Osteocyte (in vitro differentiated cells): ENCODE data around the gene NTPCR. TPM values are rescaled to one million over a fixed set of nuclear protein-coding genes. Genes with fewer than 3 reads are reported as not detected.
"Not testable (repeated sequence)": the region's sequence is repeated elsewhere in the genome, so short reads cannot be mapped to it uniquely, and the experiment has no call there.

ENCODE experiments used
- DNase-seq: peaks from one replicate; pipeline ENCODE4 v3.0.0; 2021; ENCODE audit warnings: mixed read lengths; ENCODE audit not compliant: unreplicated experiment; ENCODE audit errors: extremely low spot score
- H3K27ac Mint-ChIP-seq: one replicate; pipeline ENCODE4 v1.8.0; 2021; ENCODE audit warnings: mild to moderate bottlenecking, mixed read lengths; ENCODE audit not compliant: unreplicated experiment
- H3K27me3 Mint-ChIP-seq: one replicate; pipeline ENCODE4 v1.8.0; 2021; ENCODE audit warnings: mixed read lengths; ENCODE audit not compliant: unreplicated experiment
- H3K36me3 Mint-ChIP-seq: one replicate; pipeline ENCODE4 v1.8.0; 2021; ENCODE audit warnings: mixed read lengths; ENCODE audit not compliant: unreplicated experiment
- H3K4me1 Mint-ChIP-seq: one replicate; pipeline ENCODE4 v1.8.0; 2021; ENCODE audit warnings: mixed read lengths; ENCODE audit not compliant: unreplicated experiment
- H3K4me3 Mint-ChIP-seq: one replicate; pipeline ENCODE4 v1.8.0; 2021; ENCODE audit warnings: mild to moderate bottlenecking, moderate library complexity, mixed read lengths; ENCODE audit not compliant: unreplicated experiment
- H3K9me3 Mint-ChIP-seq: one replicate; pipeline ENCODE4 v1.8.0; 2021; ENCODE audit warnings: mixed read lengths; ENCODE audit not compliant: unreplicated experiment
- CTCF ChIP-seq: fragments of 200-600 bp; sonication (generic); IDR thresholded peaks from 2 replicates; pipeline ENCODE4 v1.5.0; 2021; ENCODE audit warnings: antibody characterized with exemption, mild to moderate bottlenecking, moderate library complexity
- total RNA-seq: library from RNA; stranded (reverse); gene quantifications from 2 replicates; pipeline ENCODE4 v1.2.1, GENCODE V29; 2021

Gene NTPCR
- total RNA-seq, 1 donor from 2014 or later = 29.6 TPM

GRCh38 chr1:232909752-232910151, 40.7 kb upstream of the NTPCR start:
- no peak for TF ChIP-seq CTCF
- Mint-ChIP-seq H3K27ac (no peak overlapping the region), H3K4me1 (peaks cover 1% of the 10 kb centered on the region), H3K36me3 (no peaks in the 10 kb centered on the region), H3K9me3 (no peaks in the 10 kb centered on the region), H3K27me3 (peaks cover 48% of the 10 kb centered on the region), H3K4me3 (no peak overlapping the region)
- no peak for DNase-seq

GRCh38 chr1:232911027-232911599, 39.3 kb upstream of the NTPCR start:
- H3K27ac Mint-ChIP-seq = no peak overlapping the region
- H3K4me1 Mint-ChIP-seq = peaks cover 1% of the 10 kb centered on the region
- no peak overlapping the region for H3K4me3 Mint-ChIP-seq
- no peaks in the 10 kb centered on the region for H3K36me3 Mint-ChIP-seq
- peaks cover 50% of the 10 kb centered on the region for H3K27me3 Mint-ChIP-seq
- no peaks in the 10 kb centered on the region for H3K9me3 Mint-ChIP-seq
- TF ChIP-seq CTCF = no peak
- peak; percentile 63 for DNase-seq

- Mint-ChIP-seq H3K27ac (no peak overlapping the region), H3K4me1 (peaks cover 1% of the 10 kb centered on the region), H3K4me3 (no peak overlapping the region), H3K36me3 (no peaks in the 10 kb centered on the region), H3K9me3 (no peaks in the 10 kb centered on the region), H3K27me3 (peaks cover 39% of the 10 kb centered on the region)
- no peak for TF ChIP-seq CTCF
- no peak for DNase-seq
These were observed 37.4 kb upstream of the NTPCR start for GRCh38 chr1:232912845-232913580.

GRCh38 chr1:232914271-232914670, 36.1 kb upstream of the NTPCR start:
- H3K4me1 Mint-ChIP-seq, H3K4me3 Mint-ChIP-seq, H3K36me3 Mint-ChIP-seq, H3K9me3 Mint-ChIP-seq, DNase-seq, H3K27ac Mint-ChIP-seq: not testable (repeated sequence)
- H3K27me3 Mint-ChIP-seq = peaks cover 37% of the 10 kb centered on the region

- no peak for TF ChIP-seq CTCF
These were observed 35.2 kb upstream of the NTPCR start for GRCh38 chr1:232915212-232915611.

More at GRCh38 chr1:232915212-232915611, 35.2 kb upstream of the NTPCR start:
- Mint-ChIP-seq H3K4me1 (peaks cover 1% of the 10 kb centered on the region), H3K27ac (no peak overlapping the region), H3K36me3 (no peaks in the 10 kb centered on the region), H3K4me3 (no peak overlapping the region), H3K9me3 (no peaks in the 10 kb centered on the region), H3K27me3 (peaks cover 36% of the 10 kb centered on the region)
- no peak for DNase-seq
